Astrocyte of the spinal cord (primary cell): Measurements from ENCODE around the gene FPGS.
"Not testable (repeated sequence)": the region's sequence is repeated elsewhere in the genome, so short reads cannot be mapped to it uniquely, and the experiment has no call there.

Experiments
- DNase-seq: peaks from one replicate; pipeline ENCODE4 v3.0.0; 2011; ENCODE audit warnings: low read depth, low spot score
- H3K4me3 ChIP-seq: 2 replicates; pipeline ENCODE4 v1.5.1; 2011; ENCODE audit warnings: low read depth, mild to moderate bottlenecking, low read length, moderate library complexity
- CTCF ChIP-seq: IDR thresholded peaks from 2 replicates; pipeline ENCODE4 v1.5.1; 2012; ENCODE audit warnings: low read depth, mild to moderate bottlenecking, low read length, inconsistent platforms
- in situ Hi-C: cut with HindIII; loops from 2 replicates; pipeline ENCODE4 v1.10.0; 2017; ENCODE audit warnings: low sequenced_read_pairs

Gene FPGS

GRCh38 chr9:127844821-127845359, 42.2 kb downstream of the FPGS start:
- in situ Hi-C loops = no loop called here
- TF ChIP-seq CTCF = no peak
- no peak for DNase-seq
- no peak overlapping the region for H3K4me3 ChIP-seq

GRCh38 chr9:127845619-127846018, 42.9 kb downstream of the FPGS start:
- H3K4me3 ChIP-seq, in situ Hi-C loops, DNase-seq: not testable (repeated sequence)

- in situ Hi-C loops = no loop called here
- no peak for DNase-seq
- no peak overlapping the region for H3K4me3 ChIP-seq
- no peak for TF ChIP-seq CTCF
These were observed 43.9 kb downstream of the FPGS start for GRCh38 chr9:127846443-127847177.

- TF ChIP-seq CTCF = no peak
- in situ Hi-C loops = no loop called here
- no peak for DNase-seq
- no peak overlapping the region for H3K4me3 ChIP-seq
These were observed 44.5 kb downstream of the FPGS start for GRCh38 chr9:127847178-127847510.

- in situ Hi-C loops = no loop called here
- TF ChIP-seq CTCF = no peak
- H3K4me3 ChIP-seq = no peak overlapping the region
- DNase-seq = no peak
These were observed 45.4 kb downstream of the FPGS start for GRCh38 chr9:127847833-127848755.

- no peak overlapping the region for H3K4me3 ChIP-seq
- DNase-seq = no peak
- TF ChIP-seq CTCF = no peak
- in situ Hi-C loops = no loop called here
These were observed 46.2 kb downstream of the FPGS start for GRCh38 chr9:127848756-127849504.
